SH-SY5Y (cell line): ENCODE results near the gene NAA38.

Source experiments
- GATA2 ChIP-seq: IDR thresholded peaks from 2 replicates; pipeline ENCODE4 v1.6.1; 2011; ENCODE audit warnings: mild to moderate bottlenecking, low read depth, low read length
- GATA3 ChIP-seq: IDR thresholded peaks from 2 replicates; pipeline ENCODE4 v1.6.1; 2011; ENCODE audit warnings: low read depth, mild to moderate bottlenecking, low read length, moderate library complexity

DNA sequence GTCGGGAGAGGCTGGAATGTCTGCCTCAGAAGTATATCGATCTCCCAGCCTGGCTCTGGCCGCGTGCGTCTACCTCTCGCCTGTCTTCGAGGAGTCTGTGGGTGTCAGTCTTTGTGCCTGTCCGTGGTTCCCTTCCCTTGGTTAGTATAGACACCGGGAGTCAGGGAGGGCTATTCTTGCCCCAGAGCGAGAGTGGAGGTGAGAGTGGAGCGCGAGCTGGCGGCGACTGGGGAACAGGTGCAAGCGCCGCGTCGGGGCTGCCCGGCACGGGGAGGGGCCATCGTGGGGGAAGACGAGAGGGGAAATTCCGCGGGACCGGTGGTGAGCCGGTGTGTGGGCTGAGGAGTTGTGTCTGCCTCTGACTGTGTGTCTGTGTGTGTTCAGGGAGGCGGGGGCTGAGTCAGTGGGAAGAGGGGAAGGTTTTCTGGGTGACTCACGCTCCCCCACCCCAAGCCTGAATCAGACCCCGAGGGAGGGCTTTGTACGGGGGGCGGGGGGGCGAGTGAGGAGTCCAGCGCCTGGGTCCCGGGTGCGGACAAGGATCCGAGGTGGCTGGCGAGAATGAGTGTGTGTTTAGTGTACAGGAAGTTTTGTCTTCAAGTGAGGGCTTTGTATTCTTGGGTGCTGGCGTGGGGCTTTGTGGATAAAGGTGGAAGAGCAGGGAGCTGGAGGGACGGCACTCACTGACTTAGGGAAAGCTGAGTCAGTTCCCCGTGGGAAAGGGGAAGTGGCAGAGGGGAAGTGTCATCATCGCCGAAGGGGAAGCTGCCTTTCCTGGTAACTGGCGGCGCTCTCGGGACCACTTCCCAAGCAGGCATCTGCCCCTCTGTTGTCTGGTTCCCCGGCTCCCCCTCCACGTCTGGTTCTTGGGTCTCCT lies 14.7 kb downstream of the NAA38 start:
- no peak for TF ChIP-seq GATA3
- no peak for TF ChIP-seq GATA2
